NCI-H82 (cell line): ENCODE results near the gene FZR1.

ENCODE experiments used
- DNase-seq: peaks from one replicate; lab custom pipeline; 2025; lab: John Stamatoyannopoulos, UW

The FZR1 gene

GRCh38 chr19:3531716-3532115 is 25.6 kb downstream of the FZR1 start:
- no peak for DNase-seq

GRCh38 chr19:3532154-3532786 is 26.2 kb downstream of the FZR1 start:
- DNase-seq, result no peak

- no peak for DNase-seq
Measured at GRCh38 chr19:3533033-3533432, 26.9 kb downstream of the FZR1 start.

GRCh38 chr19:3533563-3534216 is 27.6 kb downstream of the FZR1 start:
- no peak for DNase-seq

- no peak for DNase-seq
Measured at GRCh38 chr19:3534375-3535234, 28.5 kb downstream of the FZR1 start.

GRCh38 chr19:3535235-3535535 is 29.1 kb downstream of the FZR1 start:
- DNase-seq, result no peak

- DNase-seq, result no peak
Measured at GRCh38 chr19:3535563-3535965, 29.5 kb downstream of the FZR1 start.

- DNase-seq, result no peak
Measured at GRCh38 chr19:3535981-3536380, 29.9 kb downstream of the FZR1 start.

- DNase-seq, result no peak
Measured at GRCh38 chr19:3536429-3537100, 30.5 kb downstream of the FZR1 start.

- DNase-seq, result no peak
Measured at GRCh38 chr19:3537101-3537437, 31.0 kb downstream of the FZR1 start.

- no peak for DNase-seq
Measured at GRCh38 chr19:3537438-3538240, 31.5 kb downstream of the FZR1 start.

GRCh38 chr19:3538258-3538929 is 32.3 kb downstream of the FZR1 start:
- no peak for DNase-seq

- peak; percentile 13 for DNase-seq
Measured at GRCh38 chr19:3538965-3539755, 33.0 kb downstream of the FZR1 start, which contains the start of gene TEKTIP1. Gene TEKTIP1 (plus strand): TSS chr19:3539174. CDS start chr19:3539178, 4 bp downstream.

GRCh38 chr19:3539756-3540118 is 33.6 kb downstream of the FZR1 start:
- DNase-seq, result no peak

- no peak for DNase-seq
Measured at GRCh38 chr19:3543150-3544057, 37.3 kb downstream of the FZR1 start.

- DNase-seq, result no peak
Measured at GRCh38 chr19:3544058-3544376, 37.9 kb downstream of the FZR1 start.

GRCh38 chr19:3544742-3545668 is 38.9 kb downstream of the FZR1 start:
- peak; percentile 52 for DNase-seq

- DNase-seq, result no peak
Measured at GRCh38 chr19:3545669-3546034, 39.5 kb downstream of the FZR1 start.

GRCh38 chr19:3546119-3546518 is 40.0 kb downstream of the FZR1 start:
- no peak for DNase-seq
